HepG2 (cell line): Measurements from ENCODE around the gene ESR2. TPM values are rescaled to one million over a fixed set of nuclear protein-coding genes. Genes with fewer than 3 reads are reported as not detected.

Experiments used
- FOSL2 ChIP-seq: sonication (generic); formaldehyde crosslinking; IDR thresholded peaks from 2 replicates; pipeline ENCODE4 v1.4.0; 2020; ENCODE audit warnings: missing genetic modification reagents
- IKZF5 ChIP-seq: IDR thresholded peaks from 2 replicates; pipeline ENCODE4 v1.6.1; 2018; ENCODE audit warnings: missing genetic modification reagents, mild to moderate bottlenecking, missing compliant biosample characterization
- JARID2 ChIP-seq: sonication (generic); formaldehyde crosslinking; IDR thresholded peaks from 2 replicates; pipeline ENCODE4 v1.8.1; 2023; ENCODE audit warnings: missing genetic modification reagents, inconsistent platforms; ENCODE audit not compliant: insufficient replicate concordance
- KDM5B ChIP-seq: sonication (generic); formaldehyde crosslinking; IDR thresholded peaks from 2 replicates; pipeline ENCODE4 v1.4.0; 2020; ENCODE audit warnings: missing genetic modification reagents, mild to moderate bottlenecking, borderline replicate concordance
- NFIC ChIP-seq: IDR thresholded peaks from 2 replicates; pipeline ENCODE4 v1.6.1; 2012; ENCODE audit warnings: mild to moderate bottlenecking, low read length, inconsistent platforms
- RXRA ChIP-seq: sonication (generic); formaldehyde crosslinking; IDR thresholded peaks from 2 replicates; pipeline ENCODE4 v1.5.1; 2020; ENCODE audit warnings: missing genetic modification reagents
- SNAPC4 ChIP-seq: sonication (generic); formaldehyde crosslinking; IDR thresholded peaks from 2 replicates; pipeline ENCODE4 v1.4.0; 2020; ENCODE audit warnings: mild to moderate bottlenecking, missing genetic modification reagents
- SRSF1 ChIP-seq: fragments of 200-400 bp; formaldehyde crosslinking; optimal IDR thresholded peaks from 2 replicates; pipeline ENCODE3; 2017; ENCODE audit warnings: mild to moderate bottlenecking, low read depth, low read length, moderate library complexity
- TFAP4 ChIP-seq: sonication (generic); IDR thresholded peaks from 2 replicates; pipeline ENCODE4 v1.6.1; 2016; ENCODE audit warnings: low read depth, borderline replicate concordance
- ZMYM4 ChIP-seq: sonication (generic); formaldehyde crosslinking; IDR thresholded peaks from 2 replicates; pipeline ENCODE4 v1.8.1; 2023; ENCODE audit warnings: mild to moderate bottlenecking, missing genetic modification reagents
- ZNF335 ChIP-seq: sonication (generic); formaldehyde crosslinking; IDR thresholded peaks from 2 replicates; pipeline ENCODE4 v1.4.0; 2020; ENCODE audit warnings: missing genetic modification reagents
- ZNF792 ChIP-seq: IDR thresholded peaks from 2 replicates; pipeline ENCODE4 v1.6.1; 2016
- polyA plus RNA-seq, 8 experiments: library from polyadenylated mRNA; depleted of rRNA in 3 of 8; stranded (reverse) in 7 of 8; unstranded in 1 of 8; fragments of >200 nt; fragmentation: Illumina TruSeq in 4 of 8; extraction: Trizol in 4 of 8; gene quantifications; 2 replicates each; pipeline versions ENCODE4 v1.2.1 to v1.2.3, GENCODE V29; 2011 to 2016; ENCODE audit warnings: low read depth in 4 of 8, missing spikeins in 1 of 8, mixed read lengths in 1 of 8; ENCODE audit not compliant: insufficient read depth in 1 of 8
- total RNA-seq, 5 experiments: library from RNA; depleted of rRNA; stranded (reverse); fragments of >200 nt; fragmentation: Illumina TruSeq; extraction: Trizol; gene quantifications; 2 replicates each; pipeline ENCODE4 v1.2.3, GENCODE V29; 2016; ENCODE audit warnings: low read depth in 1 of 5
- TF ChIP-seq, protein P1 (sequence below): sonication (generic); formaldehyde crosslinking; IDR thresholded peaks from 2 replicates; pipeline ENCODE4 v1.4.0; 2020; ENCODE audit warnings: mild to moderate bottlenecking, missing genetic modification reagents, borderline replicate concordance
- TF ChIP-seq, protein P2 (sequence below): sonication (generic); formaldehyde crosslinking; conservative IDR thresholded peaks from 2 replicates; pipeline ENCODE4 v1.4.0; 2020; ENCODE audit warnings: missing genetic modification reagents

The ESR2 gene
- total and polyA plus RNA-seq, 2 of the 13 experiments (the other 11 are each of a cell fraction or from before 2014, with no cell fraction given): 0.01 to 0.04 TPM

GRCh38 chr14:64337888-64338615 lies 43.9 kb upstream of the ESR2 start (continued):
- TF ChIP-seq, protein P1, sequence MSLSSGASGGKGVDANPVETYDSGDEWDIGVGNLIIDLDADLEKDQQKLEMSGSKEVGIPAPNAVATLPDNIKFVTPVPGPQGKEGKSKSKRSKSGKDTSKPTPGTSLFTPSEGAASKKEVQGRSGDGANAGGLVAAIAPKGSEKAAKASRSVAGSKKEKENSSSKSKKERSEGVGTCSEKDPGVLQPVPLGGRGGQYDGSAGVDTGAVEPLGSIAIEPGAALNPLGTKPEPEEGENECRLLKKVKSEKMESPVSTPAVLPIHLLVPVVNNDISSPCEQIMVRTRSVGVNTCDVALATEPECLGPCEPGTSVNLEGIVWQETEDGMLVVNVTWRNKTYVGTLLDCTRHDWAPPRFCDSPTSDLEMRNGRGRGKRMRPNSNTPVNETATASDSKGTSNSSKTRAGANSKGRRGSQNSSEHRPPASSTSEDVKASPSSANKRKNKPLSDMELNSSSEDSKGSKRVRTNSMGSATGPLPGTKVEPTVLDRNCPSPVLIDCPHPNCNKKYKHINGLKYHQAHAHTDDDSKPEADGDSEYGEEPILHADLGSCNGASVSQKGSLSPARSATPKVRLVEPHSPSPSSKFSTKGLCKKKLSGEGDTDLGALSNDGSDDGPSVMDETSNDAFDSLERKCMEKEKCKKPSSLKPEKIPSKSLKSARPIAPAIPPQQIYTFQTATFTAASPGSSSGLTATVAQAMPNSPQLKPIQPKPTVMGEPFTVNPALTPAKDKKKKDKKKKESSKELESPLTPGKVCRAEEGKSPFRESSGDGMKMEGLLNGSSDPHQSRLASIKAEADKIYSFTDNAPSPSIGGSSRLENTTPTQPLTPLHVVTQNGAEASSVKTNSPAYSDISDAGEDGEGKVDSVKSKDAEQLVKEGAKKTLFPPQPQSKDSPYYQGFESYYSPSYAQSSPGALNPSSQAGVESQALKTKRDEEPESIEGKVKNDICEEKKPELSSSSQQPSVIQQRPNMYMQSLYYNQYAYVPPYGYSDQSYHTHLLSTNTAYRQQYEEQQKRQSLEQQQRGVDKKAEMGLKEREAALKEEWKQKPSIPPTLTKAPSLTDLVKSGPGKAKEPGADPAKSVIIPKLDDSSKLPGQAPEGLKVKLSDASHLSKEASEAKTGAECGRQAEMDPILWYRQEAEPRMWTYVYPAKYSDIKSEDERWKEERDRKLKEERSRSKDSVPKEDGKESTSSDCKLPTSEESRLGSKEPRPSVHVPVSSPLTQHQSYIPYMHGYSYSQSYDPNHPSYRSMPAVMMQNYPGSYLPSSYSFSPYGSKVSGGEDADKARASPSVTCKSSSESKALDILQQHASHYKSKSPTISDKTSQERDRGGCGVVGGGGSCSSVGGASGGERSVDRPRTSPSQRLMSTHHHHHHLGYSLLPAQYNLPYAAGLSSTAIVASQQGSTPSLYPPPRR (CRISPR knock-in tag): no peak
- TF ChIP-seq JARID2 (CRISPR knock-in tag): no peak
- TF ChIP-seq KDM5B: peak; percentile 21; the same call in 1 of the 2 replicates
- TF ChIP-seq RXRA (CRISPR knock-in tag): peak; percentile 51; the same call in 1 of the 2 replicates
- TF ChIP-seq SNAPC4 (CRISPR knock-in tag): peak; percentile 10; the same call in 1 of the 2 replicates
- no peak for TF ChIP-seq ZNF335
- TF ChIP-seq NFIC: no peak
- TF ChIP-seq TFAP4: no peak
- no peak for TF ChIP-seq FOSL2 (CRISPR knock-in tag)
- 0 out of 2 replicates have a peak, but pooled peaks have one; percentile 3 for TF ChIP-seq IKZF5 (CRISPR knock-in tag)
- TF ChIP-seq ZMYM4 (CRISPR knock-in tag): no peak
- TF ChIP-seq, protein P2, sequence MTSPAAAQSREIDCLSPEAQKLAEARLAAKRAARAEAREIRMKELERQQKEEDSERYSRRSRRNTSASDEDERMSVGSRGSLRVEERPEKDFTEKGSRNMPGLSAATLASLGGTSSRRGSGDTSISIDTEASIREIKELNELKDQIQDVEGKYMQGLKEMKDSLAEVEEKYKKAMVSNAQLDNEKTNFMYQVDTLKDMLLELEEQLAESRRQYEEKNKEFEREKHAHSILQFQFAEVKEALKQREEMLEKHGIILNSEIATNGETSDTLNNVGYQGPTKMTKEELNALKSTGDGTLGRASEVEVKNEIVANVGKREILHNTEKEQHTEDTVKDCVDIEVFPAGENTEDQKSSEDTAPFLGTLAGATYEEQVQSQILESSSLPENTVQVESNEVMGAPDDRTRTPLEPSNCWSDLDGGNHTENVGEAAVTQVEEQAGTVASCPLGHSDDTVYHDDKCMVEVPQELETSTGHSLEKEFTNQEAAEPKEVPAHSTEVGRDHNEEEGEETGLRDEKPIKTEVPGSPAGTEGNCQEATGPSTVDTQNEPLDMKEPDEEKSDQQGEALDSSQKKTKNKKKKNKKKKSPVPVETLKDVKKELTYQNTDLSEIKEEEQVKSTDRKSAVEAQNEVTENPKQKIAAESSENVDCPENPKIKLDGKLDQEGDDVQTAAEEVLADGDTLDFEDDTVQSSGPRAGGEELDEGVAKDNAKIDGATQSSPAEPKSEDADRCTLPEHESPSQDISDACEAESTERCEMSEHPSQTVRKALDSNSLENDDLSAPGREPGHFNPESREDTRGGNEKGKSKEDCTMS (CRISPR knock-in tag): no peak
- TF ChIP-seq ZNF792 (CRISPR knock-in tag): 0 out of 2 replicates have a peak, but pooled peaks have one; percentile 34
- TF ChIP-seq SRSF1: no peak
